PC-3 (cell line): ENCODE data around the gene SUMF2. TPM values are rescaled to one million over a fixed set of nuclear protein-coding genes. Genes with fewer than 3 reads are reported as not detected.

ENCODE experiments used
- ATAC-seq: fragments of 200-7000 bp; cut with Tn5 transposase; 2 replicates; pipeline ENCODE4 v1.9.1; 2020; ENCODE audit warnings: mild to moderate bottlenecking, moderate library complexity
- BruUV-seq: library from RNA; stranded (reverse); fragments of 400-500 nt; replicated peaks from 2 replicates; lab custom pipeline; 2021; lab: Mats Ljungman, UMichigan
- CTCF ChIA-PET: fragments of 300-600 bp; sonication (Branson Sonifier 250); formaldehyde crosslinking; loops from one replicate; lab custom pipeline; 2022; ENCODE audit warnings: antibody characterized with exemption; lab: Charles Lee
- POLR2A ChIA-PET: fragments of 300-600 bp; sonication (Branson Sonifier 250); formaldehyde crosslinking; loops from one replicate; lab custom pipeline; 2022; ENCODE audit warnings: antibody characterized with exemption; ENCODE audit not compliant: unreplicated experiment; lab: Charles Lee
- DNase-seq: peaks from one replicate; pipeline ENCODE4 v3.0.0-alpha.2; 2015
- H2AFZ ChIP-seq: fragments of 300-600 bp; sonication (generic); 2 replicates; pipeline ENCODE4 v1.6.0; 2016; ENCODE audit warnings: antibody characterized with exemption, low read length
- H3F3A ChIP-seq: fragments of 300-600 bp; sonication (generic); one replicate; pipeline ENCODE4 v1.6.0; 2017; ENCODE audit warnings: antibody characterized with exemption, low read length, control low read depth, mild to moderate bottlenecking; ENCODE audit not compliant: unreplicated experiment
- H3K27ac ChIP-seq: fragments of 300-600 bp; sonication (generic); 2 replicates; pipeline ENCODE4 v1.5.1; 2016; ENCODE audit warnings: mild to moderate bottlenecking, low read length
- H3K27me3 ChIP-seq: fragments of 300-600 bp; sonication (generic); 2 replicates; pipeline ENCODE4 v1.6.1; 2016; ENCODE audit warnings: low read length, mixed read lengths
- H3K36me3 ChIP-seq: fragments of 300-600 bp; sonication (generic); 2 replicates; pipeline ENCODE4 v1.6.1; 2016; ENCODE audit warnings: low read depth, mixed run types, low read length, mixed read lengths
- H3K4me1 ChIP-seq: fragments of 300-600 bp; sonication (generic); 2 replicates; pipeline ENCODE4 v1.5.1; 2016; ENCODE audit warnings: low read length; ENCODE audit not compliant: insufficient read depth
- H3K4me2 ChIP-seq: fragments of 300-600 bp; sonication (generic); 2 replicates; pipeline ENCODE4 v1.6.0; 2016; ENCODE audit warnings: low read length
- H3K4me3 ChIP-seq: fragments of 300-600 bp; sonication (generic); 2 replicates; pipeline ENCODE4 v1.5.1; 2016; ENCODE audit warnings: mild to moderate bottlenecking, low read length, mixed read lengths
- H3K79me2 ChIP-seq: fragments of 300-600 bp; sonication (generic); 2 replicates; pipeline ENCODE4 v1.6.1; 2017; ENCODE audit warnings: low read length, mixed read lengths
- H3K9ac ChIP-seq: fragments of 300-600 bp; sonication (generic); 2 replicates; pipeline ENCODE4 v1.6.0; 2016; ENCODE audit warnings: mild to moderate bottlenecking, low read length
- H3K9me2 ChIP-seq: fragments of 300-600 bp; sonication (generic); replicated peaks from 2 replicates; pipeline ENCODE4 v1.6.1; 2016; ENCODE audit warnings: mixed run types, low read length, mixed read lengths
- H3K9me3 ChIP-seq: fragments of 300-600 bp; sonication (generic); 2 replicates; pipeline ENCODE4 v1.6.1; 2016; ENCODE audit warnings: low read length, mixed read lengths
- H4K20me1 ChIP-seq: fragments of 300-600 bp; sonication (generic); 2 replicates; pipeline ENCODE4 v1.6.1; 2016; ENCODE audit warnings: low read length, mixed read lengths
- EZH2 ChIP-seq: fragments of 300-600 bp; sonication (generic); IDR thresholded peaks from one replicate; pipeline ENCODE4 v1.6.1; 2017; ENCODE audit warnings: antibody characterized with exemption, mild to moderate bottlenecking, low read length; ENCODE audit not compliant: unreplicated experiment
- EZH2phosphoT487 ChIP-seq: fragments of 300-600 bp; sonication (generic); IDR thresholded peaks from 2 replicates; pipeline ENCODE4 v1.6.1; 2018; ENCODE audit warnings: mild to moderate bottlenecking, antibody characterized with exemption, low read length, borderline replicate concordance
- intact Hi-C: fragments of 100-400 bp; cut with micrococcal nuclease; formaldehyde crosslinking; loops from 2 replicates; pipeline ENCODE4 v1.9.0; 2023
- total RNA-seq: library from RNA; depleted of rRNA; stranded (reverse); fragments of >200 nt; gene quantifications from 2 replicates; pipeline ENCODE4 v1.2.3, GENCODE V29; 2014
- TF ChIP-seq, protein P1 (sequence below): fragments of 300-600 bp; sonication (generic); conservative IDR thresholded peaks from 2 replicates; pipeline ENCODE4 v1.5.1; 2017; ENCODE audit warnings: antibody characterized with exemption, low read depth, mild to moderate bottlenecking, low read length

Gene SUMF2
- total RNA-seq, 1 experiment from 2014 or later = 65.6 TPM

DNA sequence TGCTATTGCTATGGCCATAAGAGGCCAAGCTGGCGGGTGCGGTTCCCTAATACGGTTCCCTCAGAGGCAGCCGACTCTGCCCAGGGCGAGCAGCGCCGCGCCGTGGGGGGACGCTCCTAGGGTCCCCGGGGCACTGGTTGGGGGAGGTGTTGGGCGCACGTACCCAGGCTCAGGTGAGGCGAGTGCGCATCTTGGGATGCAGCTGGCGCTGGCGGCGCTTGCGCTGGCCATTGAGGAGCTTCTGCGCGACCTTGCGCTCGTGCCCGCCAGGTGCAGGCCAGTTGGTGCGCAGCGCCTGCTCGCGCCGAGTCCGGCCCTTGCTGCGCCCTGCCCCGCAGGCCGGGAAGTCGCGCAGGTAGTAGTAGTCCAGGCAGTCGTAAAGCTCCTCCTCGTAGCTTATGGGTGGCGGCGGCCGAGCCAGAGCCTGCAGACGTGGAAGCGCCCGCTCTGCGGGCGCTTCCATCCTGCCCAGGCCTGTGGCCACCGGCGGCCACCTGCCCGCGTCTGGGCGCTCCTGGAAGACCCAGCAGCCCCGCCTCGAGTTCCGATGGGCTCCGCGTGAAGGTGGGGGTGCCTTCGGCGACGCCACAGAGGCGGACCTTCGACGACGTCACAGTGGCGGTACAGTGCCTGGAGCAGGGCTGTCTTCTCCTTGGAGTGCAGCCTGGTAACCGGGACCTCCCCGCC, 51.9 kb downstream of the SUMF2 start, which contains the start of gene NUPR2:
TSS of gene NUPR2 (minus strand) at position 566 of the 687 bp plus-strand sequence. CDS start at position 463, 103 bp downstream.
- intact Hi-C loops = no loop called here
- H3K79me2 ChIP-seq = no peaks in the 10 kb centered on the region
- H3K9me2 ChIP-seq = no peaks in the 10 kb centered on the region
- no TSS peak for BruUV-seq
- CTCF ChIA-PET = no interaction called here
- H3K9ac ChIP-seq = no peak within 1 kb of the TSS
- H3K27me3 ChIP-seq = no peaks in the 10 kb centered on the region
- no peak within 1 kb of the TSS for H2AFZ ChIP-seq
- no peak within 1 kb of the TSS for H3K4me3 ChIP-seq
- no peaks in the 10 kb centered on the region for H3F3A ChIP-seq
- POLR2A ChIA-PET = no interaction called here
- no peak within 1 kb of the TSS for H3K4me2 ChIP-seq
- no peaks in the 10 kb centered on the region for H3K36me3 ChIP-seq
- ATAC-seq (no peak), DNase-seq (no peak)
- no peak within 1 kb of the TSS for H3K27ac ChIP-seq
- no peak for TF ChIP-seq EZH2
- TF ChIP-seq, protein P1, sequence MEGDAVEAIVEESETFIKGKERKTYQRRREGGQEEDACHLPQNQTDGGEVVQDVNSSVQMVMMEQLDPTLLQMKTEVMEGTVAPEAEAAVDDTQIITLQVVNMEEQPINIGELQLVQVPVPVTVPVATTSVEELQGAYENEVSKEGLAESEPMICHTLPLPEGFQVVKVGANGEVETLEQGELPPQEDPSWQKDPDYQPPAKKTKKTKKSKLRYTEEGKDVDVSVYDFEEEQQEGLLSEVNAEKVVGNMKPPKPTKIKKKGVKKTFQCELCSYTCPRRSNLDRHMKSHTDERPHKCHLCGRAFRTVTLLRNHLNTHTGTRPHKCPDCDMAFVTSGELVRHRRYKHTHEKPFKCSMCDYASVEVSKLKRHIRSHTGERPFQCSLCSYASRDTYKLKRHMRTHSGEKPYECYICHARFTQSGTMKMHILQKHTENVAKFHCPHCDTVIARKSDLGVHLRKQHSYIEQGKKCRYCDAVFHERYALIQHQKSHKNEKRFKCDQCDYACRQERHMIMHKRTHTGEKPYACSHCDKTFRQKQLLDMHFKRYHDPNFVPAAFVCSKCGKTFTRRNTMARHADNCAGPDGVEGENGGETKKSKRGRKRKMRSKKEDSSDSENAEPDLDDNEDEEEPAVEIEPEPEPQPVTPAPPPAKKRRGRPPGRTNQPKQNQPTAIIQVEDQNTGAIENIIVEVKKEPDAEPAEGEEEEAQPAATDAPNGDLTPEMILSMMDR = no peak
- no peak for TF ChIP-seq EZH2phosphoT487
- no peaks in the 10 kb centered on the region for H4K20me1 ChIP-seq
- H3K4me1 ChIP-seq = no peaks in the 10 kb centered on the region
- H3K9me3 ChIP-seq = no peaks in the 10 kb centered on the region

DNA sequence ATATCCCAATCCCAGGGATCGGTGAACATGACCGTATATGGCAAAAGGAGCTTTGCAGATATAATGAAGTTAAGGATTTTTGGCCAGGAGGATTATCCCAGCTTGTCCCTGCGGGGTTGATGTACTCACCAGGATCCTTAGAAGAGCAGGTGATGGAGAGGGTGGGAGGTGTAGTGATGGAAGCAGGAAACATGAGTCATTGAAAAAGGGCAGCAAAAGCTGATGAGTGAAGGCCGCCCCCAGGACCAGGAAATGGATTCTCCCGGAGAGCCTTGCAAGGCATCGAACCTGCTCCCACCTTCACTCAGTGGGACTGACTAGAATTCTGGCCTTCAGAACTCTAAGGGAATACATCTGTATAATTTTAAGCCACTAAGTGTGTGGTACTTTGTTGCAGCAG, 57.4 kb downstream of the SUMF2 start:
- Histone ChIP-seq H3K4me1 (no peaks in the 10 kb centered on the region), H3K9ac (no peak overlapping the region), H2AFZ (no peak overlapping the region), H3F3A (no peaks in the 10 kb centered on the region), H3K27ac (no peak overlapping the region), H3K4me2 (no peak overlapping the region), H3K4me3 (no peak overlapping the region), H3K9me2 (no peaks in the 10 kb centered on the region), H3K9me3 (no peaks in the 10 kb centered on the region), H4K20me1 (no peaks in the 10 kb centered on the region), H3K27me3 (no peaks in the 10 kb centered on the region), H3K79me2 (no peaks in the 10 kb centered on the region), H3K36me3 (no peaks in the 10 kb centered on the region)
- intact Hi-C loops = no loop called here
- no peak for ATAC-seq
- no peak for DNase-seq
- BruUV-seq = no TSS peak
- CTCF ChIA-PET = no interaction called here
- POLR2A ChIA-PET = no interaction called here
- TF ChIP-seq EZH2phosphoT487 (no peak), EZH2 (no peak)
- TF ChIP-seq, protein P1 = no peak

DNA sequence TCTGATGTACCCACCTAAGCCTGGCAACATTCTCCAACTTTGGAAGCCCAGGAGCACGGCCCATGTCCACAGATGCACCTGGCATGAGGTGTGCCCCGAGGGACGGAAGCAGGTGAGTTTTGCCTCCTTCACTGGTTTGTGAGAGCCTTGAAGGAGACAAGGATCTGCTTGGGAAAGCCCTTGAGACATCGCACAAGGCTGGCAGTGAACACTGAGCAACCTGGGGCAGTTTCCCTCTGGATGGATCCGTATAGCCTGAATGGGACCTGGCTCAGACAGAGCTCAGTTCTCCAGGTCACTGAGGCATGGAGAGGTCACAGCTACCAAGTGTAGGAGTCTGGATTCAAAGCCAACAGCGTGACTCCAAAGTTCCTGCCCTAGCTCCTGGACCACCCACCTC, 60.9 kb downstream of the SUMF2 start:
- intact Hi-C loops = no loop called here
- Histone ChIP-seq H3K4me2 (no peak overlapping the region), H3K79me2 (no peaks in the 10 kb centered on the region), H3K4me3 (no peak overlapping the region), H3K4me1 (no peaks in the 10 kb centered on the region), H3F3A (no peaks in the 10 kb centered on the region), H4K20me1 (no peaks in the 10 kb centered on the region), H3K9me3 (no peaks in the 10 kb centered on the region), H3K9me2 (no peaks in the 10 kb centered on the region), H3K27me3 (no peaks in the 10 kb centered on the region), H3K36me3 (no peaks in the 10 kb centered on the region), H3K27ac (no peak overlapping the region), H3K9ac (no peak overlapping the region), H2AFZ (no peak overlapping the region)
- ChIA-PET POLR2A (no interaction called here), CTCF (no interaction called here)
- ATAC-seq (no peak), DNase-seq (no peak)
- BruUV-seq = no TSS peak
- TF ChIP-seq EZH2phosphoT487 (no peak), EZH2 (no peak)
- TF ChIP-seq, protein P1 = no peak
